RPMI8226 (cell line): ENCODE data around the gene ASCC1.

ENCODE experiments used
- DNase-seq: peaks from one replicate; pipeline ENCODE4 v3.0.0-alpha.2; 2015

The ASCC1 gene

DNA sequence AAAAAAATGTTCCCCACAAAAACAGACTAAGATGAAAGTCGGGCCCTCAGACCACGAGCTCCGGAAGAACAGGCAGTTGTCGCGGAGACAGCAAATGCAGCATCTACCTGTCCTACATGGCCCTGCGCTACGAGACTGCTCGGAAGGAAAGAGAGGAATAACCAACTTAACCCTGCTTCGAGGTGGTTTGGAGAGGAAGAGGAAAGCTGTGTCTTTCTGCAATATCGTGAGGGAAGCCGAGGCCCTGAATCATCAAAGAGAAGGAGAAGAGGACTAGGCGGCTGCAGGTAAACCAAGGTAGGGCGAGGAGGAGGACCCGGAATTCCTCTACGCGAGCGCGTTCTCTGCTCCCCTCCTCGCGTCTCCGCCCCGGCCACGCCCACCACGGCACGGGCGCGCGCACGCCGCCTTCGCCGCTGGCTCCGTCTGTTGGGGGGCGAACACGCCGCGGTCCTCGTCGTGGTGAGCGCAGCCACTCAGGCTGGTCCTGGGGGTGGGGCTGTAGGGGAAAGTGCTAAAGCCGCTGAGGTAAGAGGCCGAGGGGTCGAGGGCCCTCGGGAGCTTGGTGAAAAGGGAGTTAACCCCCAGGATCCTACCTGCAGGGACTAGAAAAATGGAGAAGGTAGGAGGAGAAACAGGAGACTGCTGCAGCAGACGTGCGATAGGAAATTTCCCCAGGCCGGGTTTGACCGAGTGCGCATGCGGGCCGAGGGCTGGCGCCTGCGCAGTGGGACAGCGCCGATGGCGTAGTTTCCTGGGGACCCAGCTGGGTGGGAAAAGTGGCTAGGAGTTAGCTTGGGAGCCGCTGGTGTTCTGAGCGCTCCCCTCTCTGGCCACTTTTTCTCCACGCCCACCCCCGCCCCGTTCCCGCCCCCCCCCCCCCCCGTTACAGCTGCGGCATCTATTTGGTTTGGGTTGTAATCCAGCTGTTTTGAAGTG, at the start of gene ASCC1, which contains the start of gene ANAPC16:
Gene ASCC1, minus strand, starts transcription at position 666 of the 939 bp plus-strand sequence. CDS start 2,978 bp downstream, outside the sequence.
Gene ANAPC16, plus strand, starts transcription at position 402 of the 939 bp plus-strand sequence. CDS start 7,903 bp downstream, outside the sequence.
- DNase-seq: peak; percentile 91

- DNase-seq: no peak
These were observed 49.4 kb upstream of the ASCC1 start for GRCh38 chr10:72265508-72265907.

DNA sequence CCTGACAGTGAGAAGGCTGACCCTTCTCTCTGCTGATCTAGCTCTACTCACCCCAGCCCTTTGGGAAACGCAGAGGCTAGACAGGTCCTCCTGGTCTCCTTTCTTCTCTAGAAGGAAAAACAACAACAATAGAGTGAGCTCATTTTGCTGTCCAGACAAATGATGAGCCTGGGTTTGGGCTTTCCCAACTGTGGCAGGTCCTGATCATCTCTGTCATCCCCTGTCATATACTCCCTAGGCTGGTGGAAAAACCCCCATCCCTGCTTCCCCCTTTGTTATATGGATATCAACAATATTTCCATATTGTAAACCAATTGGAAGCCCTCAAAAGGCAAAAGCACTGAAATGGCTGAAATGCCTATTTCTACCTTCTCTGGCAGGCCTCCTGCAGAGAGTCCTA, 48.5 kb upstream of the ASCC1 start:
- no peak for DNase-seq

DNA sequence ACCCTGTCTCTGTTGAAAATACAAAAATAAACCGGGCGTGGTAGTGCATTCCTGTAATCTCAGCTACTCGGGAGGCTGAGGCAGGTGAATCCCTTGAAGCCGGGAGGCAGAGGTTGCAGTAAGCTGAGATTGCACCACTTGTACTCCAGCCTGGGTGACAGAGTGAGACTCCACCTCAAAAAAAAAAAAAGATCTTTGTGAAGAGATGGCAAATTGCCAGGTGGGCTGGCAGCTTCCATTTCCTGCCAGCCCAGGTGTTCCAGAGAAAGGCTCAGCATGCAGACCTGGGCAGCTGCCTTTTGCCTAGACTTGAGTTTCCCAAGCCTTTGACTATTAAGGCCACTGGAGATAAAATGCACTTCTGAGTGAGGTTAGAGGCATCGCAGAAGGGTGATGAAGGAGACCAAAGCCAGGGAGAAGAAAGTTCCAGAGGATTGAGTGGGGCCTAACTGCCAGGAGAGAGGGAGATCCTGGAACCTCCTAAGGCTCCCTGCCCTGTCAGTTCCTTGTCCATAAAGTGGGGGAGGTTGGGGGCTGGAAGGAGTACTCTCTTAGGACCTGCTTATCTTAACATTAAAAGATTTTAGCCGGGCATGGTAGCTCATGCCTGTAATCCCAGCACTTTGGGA, 47.7 kb upstream of the ASCC1 start:
- DNase-seq: peak; percentile 92

DNA sequence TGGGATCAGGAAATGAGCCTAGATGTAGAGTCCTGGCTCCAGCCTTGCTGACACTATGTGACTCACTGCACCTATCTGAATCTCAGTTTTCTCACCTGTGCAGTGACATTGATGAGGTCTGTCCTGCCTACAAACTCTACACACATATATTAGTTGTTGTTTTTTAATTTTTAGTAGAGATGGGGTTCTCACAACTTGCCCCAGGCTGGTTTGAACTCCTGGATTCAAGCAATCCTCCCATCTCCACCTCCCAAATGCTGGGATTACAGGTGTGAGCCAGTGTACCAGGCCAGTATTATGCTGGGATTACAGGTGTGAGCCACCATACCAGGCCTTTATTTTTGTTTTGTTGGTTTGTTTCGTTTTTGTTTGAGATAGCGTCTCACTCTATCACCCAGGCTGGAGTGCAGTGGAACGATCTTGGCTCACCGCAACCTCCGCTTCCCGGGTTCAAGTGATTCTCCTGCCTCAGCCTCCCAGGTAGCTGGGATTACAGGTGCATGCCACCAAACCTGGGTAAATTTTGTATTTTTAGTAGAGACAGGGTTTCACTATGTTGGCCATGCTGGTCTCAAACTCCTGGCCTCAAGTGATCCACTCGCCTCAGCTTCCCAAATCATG, 45.8 kb upstream of the ASCC1 start:
- peak; percentile 43 for DNase-seq

DNA sequence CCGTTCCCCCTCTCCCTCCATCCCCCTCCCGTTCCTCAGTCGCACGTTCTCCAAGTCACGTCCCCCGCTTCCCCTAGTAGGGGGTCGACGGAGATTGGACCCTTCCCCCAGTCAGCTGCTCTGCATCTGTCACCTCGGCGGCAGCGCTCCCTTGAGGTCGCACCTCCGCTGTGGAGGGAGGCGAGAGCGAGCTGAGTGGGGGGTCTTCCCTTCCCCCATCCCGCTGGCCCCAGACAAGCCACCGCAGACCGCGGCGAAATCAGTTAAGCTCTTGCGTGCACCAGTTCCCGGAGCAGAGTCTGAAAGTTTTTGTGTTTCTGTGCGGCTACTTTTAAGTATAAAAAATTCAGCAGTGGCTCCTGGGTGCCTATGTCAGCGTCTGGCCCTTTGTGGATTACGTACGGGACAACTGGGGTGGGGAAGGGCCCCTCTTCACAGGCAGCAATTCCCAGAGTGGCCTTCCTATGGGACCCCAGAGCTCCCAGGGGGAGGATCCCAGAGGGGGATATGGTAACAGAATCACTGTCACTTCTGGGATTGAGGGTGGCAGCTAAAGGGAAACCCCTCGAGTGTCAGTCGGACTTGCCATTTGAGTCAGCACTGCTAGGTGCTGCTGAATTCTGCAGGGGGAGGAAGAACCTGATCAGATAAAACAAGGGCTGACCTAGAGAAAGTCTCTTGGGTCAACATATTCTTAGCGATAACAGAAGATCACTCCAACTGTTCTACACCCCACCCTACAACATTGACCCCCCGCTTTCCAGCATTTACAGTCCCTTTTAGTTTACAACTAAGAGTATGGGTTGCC, 45.1 kb upstream of the ASCC1 start:
- peak; percentile 49 for DNase-seq

GRCh38 chr10:72260239-72260975, 44.3 kb upstream of the ASCC1 start:
- DNase-seq: peak; percentile 93

- DNase-seq: peak; percentile 33
These were observed 43.6 kb upstream of the ASCC1 start for GRCh38 chr10:72259491-72260238.

- no peak for DNase-seq
These were observed 42.5 kb upstream of the ASCC1 start for GRCh38 chr10:72258617-72259016.

DNA sequence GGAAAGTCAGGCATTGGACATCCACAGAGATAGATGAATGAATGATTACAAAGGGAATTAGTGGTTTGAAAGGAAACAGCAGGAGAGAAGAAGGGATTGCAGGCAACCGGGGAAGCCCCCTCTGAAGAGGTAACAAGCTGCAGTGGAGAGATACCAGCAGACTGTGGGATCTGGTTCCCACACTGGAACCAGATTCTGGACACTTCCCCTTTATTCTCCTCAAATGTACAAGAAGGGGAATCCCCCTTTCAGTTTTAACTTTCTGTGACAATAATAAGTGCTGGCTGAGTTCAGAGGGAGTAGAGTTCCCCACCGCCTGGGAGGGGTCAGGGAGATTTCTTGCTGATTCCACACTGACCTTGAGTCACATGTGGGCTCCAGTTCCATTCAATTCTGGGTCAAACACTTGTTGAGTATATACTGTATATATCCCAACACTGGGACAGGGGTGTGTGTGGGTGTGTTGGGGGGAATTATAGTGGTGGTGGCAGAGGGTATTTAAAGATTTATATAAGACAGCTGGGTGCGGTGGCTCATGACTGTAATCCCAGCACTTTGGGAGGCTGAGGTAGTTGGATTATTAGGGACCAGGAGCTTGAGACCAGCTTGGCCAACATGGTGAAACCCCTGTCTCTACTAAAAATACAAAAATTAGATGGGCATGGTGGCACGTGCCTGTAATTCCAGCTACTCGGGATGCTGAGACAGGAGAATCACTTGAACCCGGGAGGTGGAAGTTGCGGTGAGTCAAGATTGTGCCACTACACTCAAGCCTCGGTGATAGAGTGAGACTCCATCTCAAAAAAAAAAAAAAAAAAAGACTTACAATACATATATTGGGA, 41.2 kb upstream of the ASCC1 start:
- DNase-seq: peak; percentile 51

DNA sequence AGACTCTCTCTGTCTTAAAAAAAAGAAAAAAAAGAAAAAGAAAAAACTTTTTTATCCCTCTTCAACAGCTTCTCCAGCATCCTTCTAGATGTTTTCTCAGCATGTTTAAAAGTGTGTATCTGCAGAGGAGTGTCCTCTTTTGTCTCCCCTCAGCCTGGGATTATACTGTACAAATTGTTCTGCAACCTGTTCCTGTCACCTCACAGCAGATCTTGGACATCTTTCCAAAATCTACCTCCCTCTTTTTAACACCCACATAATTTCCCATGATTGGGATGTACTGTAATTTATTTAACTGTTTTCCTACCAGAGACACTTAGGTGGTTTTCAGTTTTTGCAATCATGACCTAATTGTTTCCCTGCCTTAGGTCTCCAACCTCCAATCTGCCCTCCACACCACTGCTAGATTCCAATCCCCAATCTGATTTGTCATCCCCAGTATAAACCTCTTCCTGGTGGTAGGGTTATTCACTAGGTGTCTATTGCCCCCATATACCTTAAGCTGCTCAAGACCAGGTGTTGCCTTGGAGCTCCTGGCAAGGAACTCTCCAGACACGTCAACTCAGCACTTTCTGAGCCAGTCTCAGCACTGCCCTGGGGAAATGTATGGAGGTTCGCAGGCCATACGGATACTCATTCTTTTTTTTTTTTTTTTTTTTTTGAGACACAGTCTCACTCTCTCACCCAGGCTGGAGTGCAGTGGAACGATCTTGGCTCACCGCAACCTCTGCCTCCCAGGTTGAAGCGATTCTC, 40.1 kb upstream of the ASCC1 start:
- peak; percentile 85 for DNase-seq

DNA sequence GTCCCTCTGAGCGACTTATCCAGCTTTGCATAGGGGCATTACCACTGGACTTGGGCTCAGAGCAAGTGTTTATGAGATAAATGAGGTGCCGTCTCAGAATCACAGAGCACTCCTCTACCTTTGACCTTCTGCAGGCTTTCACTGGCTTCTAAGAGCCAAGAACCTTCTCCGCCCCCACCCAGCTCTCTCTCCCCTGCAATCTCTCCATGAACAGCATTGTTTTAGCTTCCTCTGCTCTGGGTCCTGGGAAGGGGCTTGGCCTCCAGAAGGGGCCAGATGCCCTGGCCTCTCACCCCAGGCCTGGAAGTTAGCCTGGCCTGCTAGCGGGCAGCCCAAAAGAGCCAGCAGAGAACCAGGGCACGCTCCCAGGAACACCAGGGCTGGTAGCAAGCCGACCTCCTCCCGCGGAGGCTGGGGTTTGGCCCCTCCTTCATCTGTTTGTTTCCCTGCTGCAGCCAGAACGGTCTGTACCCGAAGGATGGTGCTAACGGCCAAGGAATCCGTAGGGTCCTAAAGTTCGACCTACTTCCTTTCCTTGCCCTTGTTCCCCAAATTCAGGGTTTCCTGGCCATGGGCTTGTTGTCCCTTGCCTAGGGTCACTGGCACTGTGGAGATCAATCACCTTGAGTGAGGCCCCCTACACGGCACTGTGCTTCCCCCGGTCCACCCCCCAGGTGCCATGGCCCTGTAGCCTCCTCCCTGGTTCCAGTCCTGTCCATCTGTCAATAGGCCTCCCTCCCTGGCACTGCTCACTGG, 38.9 kb upstream of the ASCC1 start:
- no peak for DNase-seq

DNA sequence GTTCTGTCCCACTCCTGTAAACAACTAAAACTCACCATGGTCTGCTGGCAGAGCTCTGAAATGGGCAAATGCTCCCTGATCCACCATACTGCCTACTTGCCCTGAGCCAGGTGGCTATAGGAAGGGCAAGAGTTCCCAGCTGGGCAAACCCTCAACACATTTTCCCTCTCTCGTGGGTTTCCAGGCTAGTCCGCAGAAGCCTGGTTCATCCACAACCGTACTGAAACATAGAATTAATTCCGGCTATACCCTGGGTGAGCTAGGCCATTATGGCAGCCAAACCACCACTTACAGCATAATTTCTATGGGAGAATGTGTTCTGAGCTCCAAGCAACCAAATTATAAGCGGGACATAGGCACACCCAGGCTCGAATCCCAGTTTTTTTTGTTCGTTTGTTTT, 37.5 kb upstream of the ASCC1 start:
- DNase-seq: no peak

- DNase-seq: no peak
These were observed 36.9 kb upstream of the ASCC1 start for GRCh38 chr10:72252972-72253371.

- no peak for DNase-seq
These were observed 35.6 kb upstream of the ASCC1 start for GRCh38 chr10:72251635-72252034.

- DNase-seq: peak; percentile 72
These were observed 34.6 kb upstream of the ASCC1 start for GRCh38 chr10:72250666-72251065.

DNA sequence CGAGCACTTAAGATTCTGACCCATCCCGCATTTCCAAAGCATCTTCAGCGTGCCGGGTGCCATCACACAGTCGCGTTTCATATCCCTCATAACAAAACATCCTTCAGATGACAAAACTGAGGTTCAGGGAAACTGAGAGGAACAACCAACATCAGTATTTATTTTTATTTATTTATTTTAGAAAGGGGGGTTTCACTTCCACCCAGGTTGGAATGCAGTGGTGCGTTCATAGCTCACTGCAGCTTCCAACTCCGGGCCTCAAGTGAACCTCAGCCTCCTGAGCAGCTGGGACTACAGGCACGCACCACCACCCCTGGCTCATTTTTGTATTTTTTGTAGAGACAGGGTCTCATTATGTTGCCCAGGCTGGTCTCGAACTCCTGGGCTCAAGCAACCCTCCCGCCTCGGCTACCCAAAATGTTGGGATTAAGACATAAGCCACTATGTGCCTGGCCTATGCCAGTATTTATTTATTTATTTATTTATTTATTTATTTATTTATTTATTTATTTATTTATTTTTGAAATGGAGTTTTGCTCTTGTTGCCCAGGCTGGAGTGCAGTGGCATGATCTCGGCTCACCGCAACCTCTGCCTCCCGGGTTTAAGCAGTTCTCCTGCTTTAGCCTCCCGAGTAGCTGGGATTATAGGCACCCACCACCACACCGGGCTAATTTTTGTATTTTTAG, 33.2 kb upstream of the ASCC1 start:
- peak; percentile 40 for DNase-seq
